Nephron progenitor cell (in vitro differentiated cells): ENCODE results near the gene TFPT.

Experiments
- DNase-seq: peaks from one replicate; pipeline ENCODE4 v3.0.0; 2021
- H3K27ac Mint-ChIP-seq: 2 replicates; pipeline ENCODE4 v1.8.0; 2021; ENCODE audit warnings: mild to moderate bottlenecking, moderate library complexity, mixed read lengths
- H3K27me3 Mint-ChIP-seq: 2 replicates; pipeline ENCODE4 v1.8.0; 2021; ENCODE audit warnings: mild to moderate bottlenecking, low read depth, mixed read lengths; ENCODE audit not compliant: poor library complexity
- H3K36me3 Mint-ChIP-seq: 2 replicates; pipeline ENCODE4 v1.8.0; 2021; ENCODE audit warnings: low read depth, mixed read lengths
- H3K4me1 Mint-ChIP-seq: 2 replicates; pipeline ENCODE4 v1.8.0; 2021; ENCODE audit warnings: mixed read lengths
- H3K4me3 Mint-ChIP-seq: 2 replicates; pipeline ENCODE4 v1.8.0; 2021; ENCODE audit warnings: mild to moderate bottlenecking, moderate library complexity, mixed read lengths
- H3K9me3 Mint-ChIP-seq: 2 replicates; pipeline ENCODE4 v1.8.0; 2021; ENCODE audit warnings: mild to moderate bottlenecking, moderate library complexity, mixed read lengths
- CTCF ChIP-seq: fragments of 200-600 bp; sonication (generic); IDR thresholded peaks from 2 replicates; pipeline ENCODE4 v1.5.0; 2021; ENCODE audit warnings: antibody characterized with exemption

Gene TFPT

GRCh38 chr19:54156490-54156889 is 41.0 kb upstream of the TFPT start:
- Mint-ChIP-seq H3K27ac (no peak overlapping the region), H3K4me3 (no peak overlapping the region)

GRCh38 chr19:54155694-54156093 is 40.2 kb upstream of the TFPT start:
- H3K27ac Mint-ChIP-seq, result no peak overlapping the region
- no peaks in the 10 kb centered on the region for H3K27me3 Mint-ChIP-seq
- DNase-seq, result no peak
- no peak for TF ChIP-seq CTCF
- peaks cover 26% of the 10 kb centered on the region for H3K4me1 Mint-ChIP-seq
- peaks cover 10% of the 10 kb centered on the region for H3K9me3 Mint-ChIP-seq
- H3K4me3 Mint-ChIP-seq, result no peak overlapping the region
- peaks cover 45% of the 10 kb centered on the region for H3K36me3 Mint-ChIP-seq

More at GRCh38 chr19:54156490-54156889, 41.0 kb upstream of the TFPT start:
- Mint-ChIP-seq H3K4me1 (peaks cover 32% of the 10 kb centered on the region), H3K9me3 (peaks cover 17% of the 10 kb centered on the region), H3K36me3 (peaks cover 44% of the 10 kb centered on the region), H3K27me3 (peaks cover 7% of the 10 kb centered on the region)
- TF ChIP-seq CTCF, result no peak
- no peak for DNase-seq

- Mint-ChIP-seq H3K9me3 (peaks cover under 1% of the 10 kb centered on the region), H3K4me1 (peaks cover 17% of the 10 kb centered on the region), H3K27ac (peak overlapping the region; percentile 72), H3K36me3 (peaks cover 46% of the 10 kb centered on the region), H3K27me3 (peaks cover 1% of the 10 kb centered on the region), H3K4me3 (no peak overlapping the region)
- no peak for DNase-seq
- TF ChIP-seq CTCF, result no peak
These were observed 39.3 kb upstream of the TFPT start for GRCh38 chr19:54154603-54155345.

- no peak for TF ChIP-seq CTCF
- H3K27ac Mint-ChIP-seq, result peak overlapping the region; percentile 72
- peaks cover 7% of the 10 kb centered on the region for H3K4me1 Mint-ChIP-seq
These were observed 38.4 kb upstream of the TFPT start for GRCh38 chr19:54153731-54154326.

GRCh38 chr19:54152878-54153524 is 37.5 kb upstream of the TFPT start:
- no peak for TF ChIP-seq CTCF
- Mint-ChIP-seq H3K27me3 (peaks cover 3% of the 10 kb centered on the region), H3K4me3 (no peak overlapping the region), H3K9me3 (no peaks in the 10 kb centered on the region), H3K36me3 (peaks cover 54% of the 10 kb centered on the region), H3K27ac (peak overlapping the region; percentile 92), H3K4me1 (no peaks in the 10 kb centered on the region)
- no peak for DNase-seq

More at GRCh38 chr19:54153731-54154326, 38.4 kb upstream of the TFPT start:
- Mint-ChIP-seq H3K27me3 (peaks cover 3% of the 10 kb centered on the region), H3K9me3 (no peaks in the 10 kb centered on the region), H3K4me3 (no peak overlapping the region), H3K36me3 (peaks cover 55% of the 10 kb centered on the region)
- no peak for DNase-seq
